IPS DF 6.9 (cell line): ENCODE results near the gene SMDT1.
"Not testable (repeated sequence)": the region's sequence is repeated elsewhere in the genome, so short reads cannot be mapped to it uniquely, and the experiment has no call there.

Source experiments
- DNase-seq: peaks from one replicate; pipeline ENCODE4 v3.0.0-alpha.2; 2013; ENCODE audit warnings: low read depth, low spot score
- H3K27ac ChIP-seq: one replicate; pipeline ENCODE4 v1.5.1; 2013; ENCODE audit warnings: low read length, control low read depth
- H3K27me3 ChIP-seq: 2 replicates; pipeline ENCODE4 v1.6.1; 2013; ENCODE audit warnings: mild to moderate bottlenecking, low read length; ENCODE audit not compliant: control insufficient read depth, insufficient read depth
- H3K36me3 ChIP-seq: 2 replicates; pipeline ENCODE4 v1.6.1; 2013; ENCODE audit warnings: low read length; ENCODE audit not compliant: control insufficient read depth, insufficient read depth
- H3K4me1 ChIP-seq: 2 replicates; pipeline ENCODE4 v1.6.1; 2013; ENCODE audit warnings: low read length; ENCODE audit not compliant: control insufficient read depth, insufficient read depth
- H3K4me3 ChIP-seq: 2 replicates; pipeline ENCODE4 v1.5.1; 2013; ENCODE audit warnings: mild to moderate bottlenecking, low read length
- H3K9me3 ChIP-seq: 2 replicates; pipeline ENCODE4 v1.6.1; 2013; ENCODE audit warnings: low read length, inconsistent platforms; ENCODE audit not compliant: control insufficient read depth, insufficient read depth
- WGBS: extraction: QIAGEN DNeasy Blood & Tissue Kit; methylation state at CpG from one replicate; pipeline ENCODE4 v1.1.7; 2013; ENCODE audit warnings: mixed read lengths, missing lambda C conversion rate; ENCODE audit not compliant: insufficient read length, insufficient coverage; 5-methylcytosine and 5-hydroxymethylcytosine counted together

SMDT1 gene

GRCh38 chr22:42111798-42112197 lies 32.3 kb downstream of the SMDT1 start:
- Histone ChIP-seq H3K9me3 (peaks cover 3% of the 10 kb centered on the region), H3K4me3 (no peak overlapping the region), H3K27ac (no peak overlapping the region), H3K4me1 (no peaks in the 10 kb centered on the region), H3K36me3 (no peaks in the 10 kb centered on the region), H3K27me3 (no peaks in the 10 kb centered on the region)
- no CpG with 5 or more reads among the region's 4 CpGs for WGBS
- no peak for DNase-seq

DNA sequence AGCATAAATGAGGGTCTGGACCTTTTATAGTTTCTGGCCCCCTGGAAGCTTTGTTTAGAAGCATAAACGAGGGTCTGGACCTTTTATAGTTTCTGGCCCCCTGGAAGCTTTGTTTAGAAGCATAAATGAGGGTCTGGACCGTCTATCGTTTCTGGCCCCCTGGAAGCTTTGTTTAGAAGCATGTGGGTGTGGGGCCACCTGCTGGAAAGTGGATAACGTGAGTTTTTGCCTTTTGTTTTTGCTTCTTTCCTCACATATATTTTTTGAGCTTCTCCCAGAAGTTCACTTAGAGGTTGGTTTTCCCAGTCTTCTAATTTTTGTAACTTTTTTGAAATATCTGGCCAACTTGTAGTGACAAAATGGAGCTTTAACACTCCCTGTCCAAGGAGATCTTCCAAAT lies 33.3 kb downstream of the SMDT1 start:
- not testable (repeated sequence) for DNase-seq

DNA sequence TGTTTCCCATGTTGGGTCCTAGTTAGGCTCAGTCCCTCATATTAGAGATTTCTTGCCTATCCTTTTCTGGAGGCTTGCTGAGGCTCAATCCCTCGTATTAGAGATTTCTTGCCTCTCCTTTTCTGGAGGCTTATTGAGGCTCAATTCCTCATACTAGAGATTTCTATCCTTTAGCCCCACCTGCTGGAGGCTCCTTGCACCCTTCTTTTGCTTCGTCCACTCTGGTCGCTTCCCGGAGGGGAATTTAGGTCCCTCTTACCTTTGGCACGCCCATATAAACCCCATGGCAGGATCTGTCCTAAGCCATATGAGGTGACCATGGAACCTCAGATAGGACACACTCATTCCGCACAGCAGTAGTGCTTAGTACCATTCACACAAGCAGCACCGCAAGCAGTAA lies 35.2 kb downstream of the SMDT1 start:
- no peak overlapping the region for H3K27ac ChIP-seq
- H3K4me1 ChIP-seq, result no peaks in the 10 kb centered on the region
- H3K36me3 ChIP-seq, result no peaks in the 10 kb centered on the region
- peaks cover 3% of the 10 kb centered on the region for H3K9me3 ChIP-seq
- DNase-seq, result no peak
- no peaks in the 10 kb centered on the region for H3K27me3 ChIP-seq
- WGBS, result no CpG with 5 or more reads among the region's 7 CpGs
- no peak overlapping the region for H3K4me3 ChIP-seq

More for the DNA sequence above, 33.3 kb downstream of the SMDT1 start:
- not testable (repeated sequence) for H3K36me3 ChIP-seq, H3K27me3 ChIP-seq, H3K4me3 ChIP-seq, H3K4me1 ChIP-seq, H3K27ac ChIP-seq, H3K9me3 ChIP-seq
- no CpG with 5 or more reads among the region's 4 CpGs for WGBS

GRCh38 chr22:42115420-42115830 lies 35.9 kb downstream of the SMDT1 start:
- not testable (repeated sequence) for DNase-seq, H3K4me1 ChIP-seq, H3K4me3 ChIP-seq, H3K27ac ChIP-seq, H3K9me3 ChIP-seq, H3K36me3 ChIP-seq, H3K27me3 ChIP-seq
- 100% methylated on average over 3 of the region's 6 CpGs for WGBS

DNA sequence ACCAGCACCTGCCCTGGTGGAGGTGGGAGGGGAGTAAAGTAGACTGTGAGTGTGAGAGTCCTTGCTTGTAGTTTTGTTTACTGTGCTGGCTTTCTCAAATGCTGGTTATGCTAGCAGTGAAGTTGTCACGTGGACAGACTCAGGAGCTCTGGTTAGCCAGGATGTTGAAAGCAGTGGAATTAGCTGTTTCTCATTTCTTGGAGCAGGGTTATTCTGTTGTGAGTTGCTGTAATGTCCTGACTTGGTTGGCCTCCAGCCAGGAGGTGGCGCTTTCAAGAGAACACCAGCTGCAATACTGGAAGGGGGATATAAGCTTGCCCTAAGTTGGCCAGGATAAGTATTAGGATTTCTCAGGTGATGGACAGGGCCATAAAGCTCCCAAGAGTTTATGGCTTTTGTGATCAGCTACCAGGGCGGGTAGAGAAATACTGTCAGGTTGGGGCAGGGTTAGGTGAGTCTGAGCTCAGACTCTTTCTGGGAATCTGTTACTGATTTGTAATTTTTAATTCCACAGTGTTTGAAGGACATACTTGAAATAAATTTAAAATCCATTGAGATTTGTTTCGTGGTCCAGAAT lies 37.4 kb downstream of the SMDT1 start:
- no peak for DNase-seq
- no peaks in the 10 kb centered on the region for H3K36me3 ChIP-seq
- no peak overlapping the region for H3K4me3 ChIP-seq
- WGBS, result no CpG with 5 or more reads among the region's 4 CpGs
- no peaks in the 10 kb centered on the region for H3K4me1 ChIP-seq
- H3K27me3 ChIP-seq, result no peaks in the 10 kb centered on the region
- H3K9me3 ChIP-seq, result peaks cover 3% of the 10 kb centered on the region
- H3K27ac ChIP-seq, result no peak overlapping the region

DNA sequence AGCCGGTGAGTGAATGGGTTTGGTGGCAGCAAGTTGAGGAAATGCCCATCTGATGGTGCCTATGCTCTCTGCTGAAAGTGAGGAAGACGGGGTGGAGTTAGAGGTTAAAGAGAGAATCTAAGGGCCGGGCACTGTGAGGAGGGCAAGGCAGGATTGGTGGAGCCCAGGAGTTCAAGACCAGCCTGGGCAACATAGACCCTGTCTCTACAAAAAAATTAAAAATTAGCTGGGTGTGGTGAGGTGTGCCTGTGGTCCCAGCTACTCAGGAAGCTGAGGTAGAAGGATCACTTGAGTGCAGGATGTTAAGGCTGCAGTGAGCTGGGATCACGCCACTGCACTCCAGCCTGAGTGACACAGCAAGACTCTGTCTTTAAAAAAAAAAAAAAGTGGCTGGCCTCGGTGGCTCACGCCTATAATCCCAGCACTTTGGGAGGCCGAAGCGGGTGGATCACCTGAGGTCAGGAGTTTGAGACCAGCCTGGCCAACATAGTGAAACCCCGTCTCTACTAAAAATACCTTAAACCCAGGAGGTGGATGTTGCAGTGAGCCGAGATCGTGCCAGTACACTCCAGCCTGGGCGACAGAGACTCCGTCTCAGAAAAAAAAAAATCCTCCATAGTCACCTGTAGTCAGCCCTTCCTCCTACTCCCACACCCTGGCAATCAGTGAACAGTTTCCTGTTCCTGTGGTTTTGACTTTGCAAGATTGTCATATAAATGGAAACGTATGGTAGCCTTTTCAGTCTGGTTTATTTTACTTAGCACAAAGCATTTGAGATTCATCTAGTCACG lies 40.9 kb downstream of the SMDT1 start:
- H3K9me3 ChIP-seq, DNase-seq, H3K27ac ChIP-seq, H3K4me1 ChIP-seq, H3K4me3 ChIP-seq, H3K36me3 ChIP-seq, H3K27me3 ChIP-seq: not testable (repeated sequence)
- no CpG with 5 or more reads among the region's 15 CpGs for WGBS

DNA sequence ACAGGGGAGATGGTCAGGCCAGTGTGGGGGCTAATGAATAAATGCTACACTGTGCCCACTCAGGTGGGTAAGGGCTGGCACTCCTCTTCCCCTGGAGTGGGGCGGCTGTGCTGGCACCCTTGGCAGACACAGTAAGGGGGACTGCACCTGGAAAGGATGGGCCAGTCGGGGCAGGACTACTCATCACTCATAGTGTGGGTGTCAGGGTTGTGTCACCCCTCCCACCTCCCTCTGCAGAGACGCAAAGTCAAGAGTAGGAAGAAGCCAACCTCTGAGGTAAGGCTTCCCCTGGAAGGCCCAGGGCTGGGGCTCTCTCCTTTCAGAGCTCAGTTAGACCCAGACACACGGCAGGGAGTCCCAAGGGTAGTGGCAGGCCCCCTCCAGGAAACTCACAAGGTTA lies 44.0 kb downstream of the SMDT1 start:
- H3K9me3 ChIP-seq, H3K4me1 ChIP-seq, H3K36me3 ChIP-seq, H3K4me3 ChIP-seq, H3K27me3 ChIP-seq, DNase-seq, H3K27ac ChIP-seq: not testable (repeated sequence)
- no CpG with 5 or more reads among the region's 4 CpGs for WGBS

DNA sequence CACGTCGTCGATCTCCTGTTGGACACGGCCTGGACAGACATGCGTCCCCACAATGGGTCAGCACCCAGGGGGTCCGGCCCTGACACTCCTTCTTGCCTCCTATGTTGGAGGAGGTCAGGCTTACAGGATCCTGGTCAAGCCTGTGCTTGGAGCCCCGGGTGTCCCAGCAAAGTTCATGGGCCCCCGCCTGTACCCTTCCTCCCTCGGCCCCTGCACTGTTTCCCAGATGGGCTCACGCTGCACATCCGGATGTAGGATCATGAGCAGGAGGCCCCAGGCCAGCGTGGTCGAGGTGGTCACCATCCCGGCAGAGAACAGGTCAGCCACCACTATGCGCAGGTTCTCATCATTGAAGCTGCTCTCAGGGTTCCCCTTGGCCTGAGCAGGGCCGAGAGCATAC lies 48.1 kb downstream of the SMDT1 start:
- no peak for DNase-seq
- Histone ChIP-seq H3K4me1 (no peaks in the 10 kb centered on the region), H3K27ac (no peak overlapping the region), H3K36me3 (no peaks in the 10 kb centered on the region), H3K9me3 (no peaks in the 10 kb centered on the region), H3K27me3 (no peaks in the 10 kb centered on the region), H3K4me3 (no peak overlapping the region)
- WGBS, result no CpG with 5 or more reads among the region's 16 CpGs

DNA sequence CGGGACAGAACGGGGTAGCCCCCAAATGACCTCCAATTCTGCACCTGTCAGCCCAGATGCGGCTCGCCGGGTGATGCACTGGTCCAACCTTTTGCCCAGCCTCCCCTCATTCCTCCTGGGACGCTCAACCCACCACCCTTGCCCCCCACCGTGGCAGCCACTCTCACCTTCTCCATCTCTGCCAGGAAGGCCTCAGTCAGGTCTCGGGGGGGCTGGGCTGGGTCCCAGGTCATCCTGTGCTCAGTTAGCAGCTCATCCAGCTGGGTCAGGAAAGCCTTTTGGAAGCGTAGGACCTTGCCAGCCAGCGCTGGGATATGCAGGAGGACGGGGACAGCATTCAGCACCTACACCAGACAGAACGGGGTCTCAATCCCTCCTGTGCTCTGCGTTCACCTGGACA lies 48.5 kb downstream of the SMDT1 start:
- WGBS, result no CpG with 5 or more reads among the region's 13 CpGs
- H3K27ac ChIP-seq, H3K4me1 ChIP-seq, H3K36me3 ChIP-seq, H3K9me3 ChIP-seq, H3K4me3 ChIP-seq, DNase-seq, H3K27me3 ChIP-seq: not testable (repeated sequence)

DNA sequence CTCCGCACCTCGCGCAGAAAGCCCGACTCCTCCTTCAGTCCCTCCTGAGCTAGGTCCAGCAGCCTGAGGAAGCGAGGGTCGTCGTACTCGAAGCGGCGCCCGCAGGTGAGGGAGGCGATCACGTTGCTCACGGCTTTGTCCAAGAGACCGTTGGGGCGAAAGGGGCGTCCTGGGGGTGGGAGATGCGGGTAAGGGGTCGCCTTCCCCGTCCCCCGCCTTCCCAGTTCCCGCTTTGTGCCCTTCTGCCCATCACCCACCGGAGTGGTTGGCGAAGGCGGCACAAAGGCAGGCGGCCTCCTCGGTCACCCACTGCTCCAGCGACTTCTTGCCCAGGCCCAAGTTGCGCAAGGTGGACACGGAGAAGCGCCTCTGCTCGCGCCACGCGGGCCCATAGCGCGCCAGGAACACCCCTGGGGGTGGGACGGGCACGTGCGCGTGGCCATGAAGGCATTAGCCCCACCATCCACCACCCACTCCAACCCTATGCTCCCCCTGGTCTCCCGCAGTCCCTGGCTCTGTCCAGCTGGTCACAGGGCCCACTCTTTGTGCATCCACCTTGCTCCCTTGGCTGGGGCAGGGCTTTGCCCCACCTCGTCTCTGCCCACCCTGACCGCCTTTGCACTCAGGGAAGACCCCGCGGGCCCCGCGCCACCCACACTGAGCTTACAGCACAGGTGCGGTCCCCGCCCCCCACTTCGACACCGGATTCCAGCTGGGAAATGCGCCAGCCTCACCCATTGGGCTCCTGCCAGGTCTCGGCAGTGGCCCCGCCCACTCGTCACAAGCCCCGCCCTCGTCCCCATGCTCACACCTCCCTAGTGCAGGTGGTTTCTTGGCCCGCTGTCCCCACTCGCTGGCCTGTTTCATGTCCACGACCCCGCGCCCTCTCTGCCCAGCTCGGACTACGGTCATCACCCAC lies 49.5 kb downstream of the SMDT1 start:
- not testable (repeated sequence) for H3K4me1 ChIP-seq, H3K27ac ChIP-seq, H3K9me3 ChIP-seq, H3K27me3 ChIP-seq, H3K36me3 ChIP-seq, H3K4me3 ChIP-seq, DNase-seq
- WGBS, result no CpG with 5 or more reads among the region's 65 CpGs
